Epithelial cell of esophagus (primary cell): Measurements from ENCODE around the gene YIPF1.

Source experiments
- DNase-seq: peaks from one replicate; pipeline ENCODE4 v3.0.0; 2010; ENCODE audit warnings: low read depth
- H3K4me3 ChIP-seq: 2 replicates; pipeline ENCODE4 v1.5.1; 2011; ENCODE audit warnings: mild to moderate bottlenecking, low read length, control low read depth
- TF ChIP-seq, protein P1 (sequence below): IDR thresholded peaks from 2 replicates; pipeline ENCODE4 v1.5.1; 2011; ENCODE audit warnings: low read depth, mild to moderate bottlenecking, low read length, control low read depth, inconsistent platforms; ENCODE audit not compliant: insufficient read depth; ENCODE audit errors: missing control alignments

Gene YIPF1

DNA sequence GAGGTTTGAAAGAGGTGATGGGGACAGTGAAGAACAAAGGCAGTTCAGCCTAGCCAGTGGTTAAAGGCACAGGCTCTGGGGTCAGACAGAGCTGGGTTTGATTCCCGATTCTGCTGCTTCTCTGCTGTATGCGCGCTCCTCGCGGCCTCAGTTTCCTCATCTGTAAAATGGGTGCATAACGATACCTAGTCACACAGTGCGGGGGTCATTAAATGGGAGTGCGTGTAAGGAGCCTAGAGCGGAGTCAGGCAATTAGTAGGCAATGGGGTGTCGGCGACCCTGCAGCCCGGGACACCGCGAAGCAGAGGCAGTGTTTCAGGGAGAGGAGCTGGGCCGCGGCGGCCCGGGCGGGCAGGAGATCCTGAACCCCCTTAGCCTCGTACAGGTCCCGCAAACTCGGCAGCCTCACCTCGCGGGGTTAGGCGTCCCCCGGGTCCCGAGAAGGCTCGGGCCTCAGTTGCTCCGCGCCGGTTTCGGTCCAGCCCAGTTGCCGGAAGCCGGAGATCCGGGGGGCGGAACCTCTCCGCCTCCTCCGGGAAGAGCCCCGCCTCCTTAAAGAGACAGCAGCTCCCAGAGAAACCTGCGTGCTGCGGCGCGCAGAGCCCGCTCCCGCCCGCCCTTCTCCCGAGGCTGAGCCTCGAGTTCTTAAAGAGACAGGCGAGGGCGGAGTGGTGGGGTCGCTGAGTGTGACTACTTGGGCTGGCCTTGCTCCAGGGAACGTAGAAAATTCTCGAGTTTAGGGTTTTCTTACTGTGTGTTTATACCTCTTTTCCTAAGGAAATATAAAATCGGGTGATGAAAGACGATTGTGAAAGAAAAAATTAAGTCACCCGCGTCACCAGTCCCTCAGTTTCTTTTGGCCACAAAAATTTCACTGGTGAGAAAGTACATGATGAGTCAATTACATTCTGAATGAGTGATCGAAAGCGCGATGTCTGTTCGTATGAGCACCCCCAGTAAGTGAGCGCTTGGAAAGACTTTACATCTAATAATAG, at the start of gene YIPF1:
Gene YIPF1, minus strand, starts transcription at position 494 of the 995 bp plus-strand sequence. CDS start 860 bp downstream, outside the sequence.
- DNase-seq = peak; percentile 92
- TF ChIP-seq, protein P1, sequence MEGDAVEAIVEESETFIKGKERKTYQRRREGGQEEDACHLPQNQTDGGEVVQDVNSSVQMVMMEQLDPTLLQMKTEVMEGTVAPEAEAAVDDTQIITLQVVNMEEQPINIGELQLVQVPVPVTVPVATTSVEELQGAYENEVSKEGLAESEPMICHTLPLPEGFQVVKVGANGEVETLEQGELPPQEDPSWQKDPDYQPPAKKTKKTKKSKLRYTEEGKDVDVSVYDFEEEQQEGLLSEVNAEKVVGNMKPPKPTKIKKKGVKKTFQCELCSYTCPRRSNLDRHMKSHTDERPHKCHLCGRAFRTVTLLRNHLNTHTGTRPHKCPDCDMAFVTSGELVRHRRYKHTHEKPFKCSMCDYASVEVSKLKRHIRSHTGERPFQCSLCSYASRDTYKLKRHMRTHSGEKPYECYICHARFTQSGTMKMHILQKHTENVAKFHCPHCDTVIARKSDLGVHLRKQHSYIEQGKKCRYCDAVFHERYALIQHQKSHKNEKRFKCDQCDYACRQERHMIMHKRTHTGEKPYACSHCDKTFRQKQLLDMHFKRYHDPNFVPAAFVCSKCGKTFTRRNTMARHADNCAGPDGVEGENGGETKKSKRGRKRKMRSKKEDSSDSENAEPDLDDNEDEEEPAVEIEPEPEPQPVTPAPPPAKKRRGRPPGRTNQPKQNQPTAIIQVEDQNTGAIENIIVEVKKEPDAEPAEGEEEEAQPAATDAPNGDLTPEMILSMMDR = no peak
- peak within 1 kb of the TSS; percentile 93 for H3K4me3 ChIP-seq

DNA sequence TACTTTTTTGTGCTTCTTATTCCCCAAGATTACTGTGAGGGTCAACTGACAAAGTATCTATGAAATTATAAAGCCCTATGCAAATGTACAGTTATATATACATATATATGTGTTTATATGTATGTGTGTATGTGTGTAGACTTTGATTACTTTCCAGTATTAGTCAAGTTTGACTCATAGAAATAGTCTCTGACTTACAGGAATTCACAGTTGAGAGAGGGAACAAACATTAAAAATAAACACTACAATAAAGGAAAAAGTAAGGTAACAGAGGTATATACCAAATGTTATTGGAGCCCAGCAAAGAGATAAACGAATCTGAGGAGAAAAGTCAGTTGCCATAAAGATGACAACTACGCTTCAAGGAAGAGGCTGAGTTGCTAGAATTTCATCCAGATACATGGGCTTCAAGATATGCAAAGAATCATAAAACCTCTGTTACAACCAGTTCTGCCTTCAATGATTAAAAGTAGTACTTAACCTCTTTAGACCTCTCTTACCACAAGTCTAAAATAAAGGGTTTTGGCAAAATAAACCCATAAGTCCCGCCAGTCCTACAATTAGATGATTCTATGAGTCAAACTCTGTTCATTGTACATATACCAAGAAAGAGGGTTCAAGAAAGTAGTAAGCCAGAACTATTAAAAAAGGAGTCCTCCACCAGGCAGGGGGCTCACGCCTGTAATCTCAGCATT, 48.7 kb upstream of the YIPF1 start:
- peak; percentile 38 for DNase-seq
- TF ChIP-seq, protein P1 = no peak

DNA sequence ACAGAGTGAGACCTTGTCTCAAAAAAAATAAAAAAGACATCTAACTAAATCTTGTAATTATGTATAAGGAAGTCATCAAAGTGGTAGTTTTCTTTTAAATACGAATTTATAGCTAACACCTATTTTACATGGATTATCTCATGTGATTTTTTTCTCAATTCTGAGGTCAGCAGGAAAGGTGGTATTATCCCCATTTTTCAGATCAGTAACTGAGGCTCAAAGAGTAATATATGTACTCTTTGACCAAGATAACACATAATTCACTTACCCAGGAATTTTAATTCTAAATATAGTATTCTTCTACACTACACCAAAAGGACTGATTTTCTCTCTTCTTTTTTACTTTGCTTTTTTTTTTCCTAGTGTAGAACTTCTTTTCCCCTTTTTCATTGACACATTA, 46.8 kb upstream of the YIPF1 start:
- TF ChIP-seq, protein P1 = no peak
- no peak for DNase-seq
- no peak overlapping the region for H3K4me3 ChIP-seq

More for the DNA sequence above, 48.7 kb upstream of the YIPF1 start:
- no peak overlapping the region for H3K4me3 ChIP-seq

DNA sequence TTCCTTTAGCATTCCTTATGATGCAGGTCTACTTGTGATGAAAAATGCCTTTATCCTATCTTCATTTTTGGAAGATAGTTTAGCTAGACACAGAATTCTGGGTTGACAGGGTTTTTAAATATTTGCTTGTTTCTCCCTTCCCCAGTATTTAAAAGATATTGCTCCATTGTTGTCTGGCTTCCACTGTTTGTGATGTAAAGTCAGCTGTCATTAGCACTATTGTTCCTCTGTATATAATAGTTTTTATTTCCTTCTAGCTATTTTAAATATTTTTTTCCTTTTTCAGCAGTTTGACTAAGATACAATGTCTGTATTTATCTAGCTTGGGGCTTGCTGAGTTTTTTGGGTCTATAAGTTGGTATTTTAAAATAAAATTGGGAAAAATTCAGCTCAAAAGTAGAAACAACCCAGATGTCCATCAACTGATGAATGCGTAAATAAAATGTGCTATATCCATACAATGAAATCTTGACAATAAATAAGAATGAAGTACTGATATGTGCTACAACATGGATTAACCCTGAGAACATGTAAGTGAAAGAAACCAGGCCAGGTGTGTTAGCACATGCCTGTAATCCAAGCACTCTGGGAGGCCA, 44.7 kb upstream of the YIPF1 start:
- DNase-seq = no peak
- TF ChIP-seq, protein P1 = no peak
- no peak overlapping the region for H3K4me3 ChIP-seq

DNA sequence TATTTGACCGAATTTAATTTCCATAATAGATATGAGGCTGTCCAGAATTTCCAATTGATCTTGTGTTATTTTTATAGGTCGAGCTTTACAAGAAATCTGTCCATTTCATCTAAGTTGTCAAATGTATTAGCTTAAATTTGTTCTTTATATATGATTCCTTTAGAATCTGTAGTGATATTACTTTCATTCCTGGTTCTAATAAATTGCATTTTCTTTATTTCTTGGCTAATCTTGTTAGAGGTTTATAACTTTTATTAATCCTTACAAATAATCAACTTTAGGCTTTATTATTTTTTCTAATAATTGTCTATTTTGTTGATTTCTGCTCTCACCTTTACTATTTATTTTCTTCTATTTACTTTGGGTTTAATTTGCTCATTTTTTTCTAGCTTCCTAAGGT, 41.9 kb upstream of the YIPF1 start:
- no peak overlapping the region for H3K4me3 ChIP-seq
- TF ChIP-seq, protein P1 = no peak
- DNase-seq = no peak

DNA sequence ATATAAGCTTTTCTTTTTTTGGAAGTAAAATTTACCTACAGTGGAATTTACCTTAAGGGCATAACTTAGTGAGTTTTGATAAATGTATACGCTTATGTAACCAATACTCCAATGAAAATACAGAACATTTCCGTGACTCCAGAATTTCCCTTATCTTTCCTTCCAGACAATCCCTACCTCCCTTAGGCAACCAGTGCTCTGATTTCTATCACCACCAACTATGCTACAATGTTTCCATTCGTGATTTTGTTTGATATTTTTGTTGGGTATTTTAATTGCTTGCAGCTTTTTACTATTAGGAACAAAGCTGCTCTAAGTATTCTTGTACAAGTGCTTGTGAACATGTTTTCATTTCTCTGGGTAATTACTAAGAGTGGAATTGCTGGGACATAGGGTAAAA, 41.3 kb upstream of the YIPF1 start:
- H3K4me3 ChIP-seq = no peak overlapping the region

More for the DNA sequence above, 41.3 kb upstream of the YIPF1 start:
- TF ChIP-seq, protein P1 = no peak
- no peak for DNase-seq
